Activated CD8-positive, alpha-beta memory T cell treated with anti-CD3 and anti-CD28 coated beads for 1 hour (primary cell): ENCODE results near the gene MRM3.
"Not testable (repeated sequence)": the region's sequence is repeated elsewhere in the genome, so short reads cannot be mapped to it uniquely, and the experiment has no call there.

Experiments
- DNase-seq, 2 donors: peaks; one replicate each; pipeline ENCODE4 v3.0.0-alpha.2; 2020; ENCODE audit warnings: low read depth in 1 of 2; ENCODE audit errors: extremely low read depth in 1 of 2

MRM3 gene

DNA sequence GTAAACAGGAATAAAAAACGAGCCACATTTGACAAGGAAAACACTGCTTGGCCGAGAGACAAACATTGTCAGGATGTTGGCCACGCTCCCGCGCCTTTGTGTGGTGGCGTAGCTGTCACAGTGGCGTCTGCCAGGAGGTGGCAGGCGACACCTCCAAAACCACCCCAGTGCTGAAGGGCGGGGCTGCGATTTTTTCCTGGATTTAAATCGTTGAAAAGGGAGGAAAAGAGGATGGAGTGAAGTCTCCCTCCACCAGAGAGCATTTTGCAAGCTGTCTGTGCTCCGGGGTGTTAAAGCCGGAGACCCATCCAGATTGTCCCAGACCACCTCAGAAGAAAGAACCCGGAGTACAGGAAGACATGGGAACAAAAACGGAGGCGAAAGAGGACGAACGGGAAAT is 12.7 kb downstream of the MRM3 start:
- no peak for DNase-seq

DNA sequence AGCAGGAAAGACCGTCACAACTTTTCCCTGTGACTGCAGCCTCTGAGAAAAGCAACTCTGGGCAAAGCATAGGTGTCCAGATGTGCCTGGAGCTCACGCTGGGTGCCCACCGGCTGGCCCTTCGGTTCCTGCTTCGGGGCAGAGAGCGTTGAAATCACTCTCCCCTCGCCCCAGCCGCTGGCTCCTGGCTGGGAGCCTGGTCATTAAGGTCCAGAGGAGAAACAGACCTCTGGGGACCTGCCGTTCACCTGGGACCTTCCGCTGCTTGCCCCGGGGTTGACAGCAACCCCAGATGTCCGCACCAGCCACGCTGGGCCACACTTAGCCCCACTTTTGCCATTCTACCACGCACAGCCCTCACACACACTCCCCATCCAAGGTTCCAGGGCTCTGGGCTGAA is 13.1 kb downstream of the MRM3 start:
- no peak for DNase-seq

DNA sequence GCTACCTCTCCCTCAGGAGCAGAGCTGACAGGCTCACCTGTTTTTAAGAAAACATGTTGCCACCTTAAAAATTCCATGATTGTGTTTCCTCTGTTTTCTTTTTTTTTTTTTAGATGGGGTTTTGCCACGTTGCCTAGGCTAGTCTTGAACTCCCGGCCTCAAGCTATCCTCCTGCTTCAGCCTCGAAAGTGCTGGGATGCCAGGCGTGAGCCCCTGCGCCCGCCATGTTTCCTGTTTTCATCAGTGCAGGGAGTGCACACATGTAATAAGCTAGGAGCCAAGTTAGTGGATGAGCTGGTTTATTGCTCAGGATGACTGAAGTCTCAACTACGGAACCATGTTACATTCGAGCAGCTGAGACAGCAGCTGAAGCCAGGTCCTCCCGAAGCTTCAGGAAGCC is 13.6 kb downstream of the MRM3 start:
- DNase-seq: no peak

DNA sequence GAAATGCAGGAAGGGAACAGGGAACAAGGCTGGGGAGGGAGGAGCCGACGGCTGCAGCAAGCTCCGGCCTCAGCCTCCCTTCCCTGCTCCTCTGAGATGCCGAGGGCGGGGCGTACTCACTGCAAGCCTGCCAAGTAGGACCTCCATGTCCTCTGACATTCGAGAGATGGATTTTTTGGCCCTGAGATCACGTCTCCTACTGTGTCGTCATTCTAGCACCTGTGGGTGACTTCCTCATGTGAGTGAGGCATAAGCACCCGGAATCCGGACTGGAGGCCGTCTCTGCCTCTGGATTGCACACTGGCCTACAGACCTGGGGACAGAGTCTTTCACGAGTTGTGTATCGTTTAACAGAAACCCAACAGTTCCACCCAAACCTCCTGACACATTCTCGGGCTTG is 14.5 kb downstream of the MRM3 start:
- DNase-seq: no peak

DNA sequence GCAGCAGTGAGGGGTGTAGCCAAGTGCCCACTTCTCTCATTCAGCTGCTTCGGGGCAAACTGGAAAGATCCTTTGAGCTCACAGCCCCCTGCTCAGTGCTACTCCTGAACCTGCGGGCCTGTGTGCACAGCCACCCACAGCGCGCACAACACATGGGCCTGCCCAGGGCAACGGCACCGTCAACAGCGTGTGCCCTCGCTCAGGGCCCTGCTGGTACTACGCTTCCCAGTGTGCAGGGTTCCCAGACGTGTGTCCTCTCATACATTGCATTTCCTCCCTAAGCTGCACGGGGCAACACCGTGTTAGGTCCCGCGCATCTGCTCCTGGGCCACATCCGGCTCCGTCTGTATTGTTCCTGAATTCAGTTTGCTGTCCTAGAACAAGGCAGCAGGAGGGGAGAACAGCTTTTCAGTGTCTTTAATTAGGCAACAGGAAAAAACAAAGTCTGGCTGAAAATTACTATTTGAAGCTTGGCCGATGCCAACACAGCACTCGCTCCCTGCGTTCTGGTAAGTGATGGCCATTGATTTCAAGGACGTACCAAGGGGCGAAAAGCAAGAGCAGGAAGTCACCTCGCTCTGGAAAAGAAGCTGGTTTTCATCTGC is 15.2 kb downstream of the MRM3 start:
- DNase-seq: no peak

DNA sequence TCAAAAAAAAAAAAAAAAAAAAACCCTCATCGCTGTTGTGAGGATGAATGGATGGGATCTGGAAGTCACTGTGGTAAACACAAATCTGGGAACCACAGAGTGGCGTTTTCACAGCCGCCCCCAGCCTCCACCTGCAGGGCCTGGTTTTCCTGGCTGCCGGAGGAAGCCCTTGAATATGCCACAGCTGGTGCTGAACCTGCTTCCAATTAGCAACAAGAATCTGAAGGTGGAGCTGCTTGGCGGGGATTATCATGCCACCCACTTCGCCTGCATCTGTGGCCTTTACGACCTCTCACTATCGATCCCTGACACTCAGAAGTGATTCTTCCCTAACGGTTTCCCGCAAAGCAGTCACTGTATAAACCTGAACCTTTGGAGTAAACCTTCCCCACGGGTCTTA is 16.1 kb downstream of the MRM3 start:
- DNase-seq: no peak

DNA sequence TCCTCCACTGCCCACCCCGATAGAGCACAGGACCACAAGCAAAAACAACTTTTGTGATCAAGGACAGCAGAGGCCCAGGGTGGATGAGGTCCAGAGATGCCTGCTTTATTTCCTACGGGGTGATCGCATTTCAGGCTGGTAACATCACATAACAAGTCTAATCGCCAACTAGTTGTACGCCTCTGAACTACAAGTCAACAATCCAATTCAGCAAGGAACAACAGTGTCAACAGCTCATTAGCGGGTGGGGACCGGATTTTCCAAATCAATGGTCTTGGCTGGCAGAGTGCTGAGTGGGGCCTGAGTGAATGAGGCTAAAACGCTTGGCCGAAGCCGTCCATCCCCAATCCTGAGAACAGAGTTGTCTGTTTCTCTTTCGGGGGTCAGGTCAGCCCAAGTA is 17.1 kb downstream of the MRM3 start:
- DNase-seq: no peak

DNA sequence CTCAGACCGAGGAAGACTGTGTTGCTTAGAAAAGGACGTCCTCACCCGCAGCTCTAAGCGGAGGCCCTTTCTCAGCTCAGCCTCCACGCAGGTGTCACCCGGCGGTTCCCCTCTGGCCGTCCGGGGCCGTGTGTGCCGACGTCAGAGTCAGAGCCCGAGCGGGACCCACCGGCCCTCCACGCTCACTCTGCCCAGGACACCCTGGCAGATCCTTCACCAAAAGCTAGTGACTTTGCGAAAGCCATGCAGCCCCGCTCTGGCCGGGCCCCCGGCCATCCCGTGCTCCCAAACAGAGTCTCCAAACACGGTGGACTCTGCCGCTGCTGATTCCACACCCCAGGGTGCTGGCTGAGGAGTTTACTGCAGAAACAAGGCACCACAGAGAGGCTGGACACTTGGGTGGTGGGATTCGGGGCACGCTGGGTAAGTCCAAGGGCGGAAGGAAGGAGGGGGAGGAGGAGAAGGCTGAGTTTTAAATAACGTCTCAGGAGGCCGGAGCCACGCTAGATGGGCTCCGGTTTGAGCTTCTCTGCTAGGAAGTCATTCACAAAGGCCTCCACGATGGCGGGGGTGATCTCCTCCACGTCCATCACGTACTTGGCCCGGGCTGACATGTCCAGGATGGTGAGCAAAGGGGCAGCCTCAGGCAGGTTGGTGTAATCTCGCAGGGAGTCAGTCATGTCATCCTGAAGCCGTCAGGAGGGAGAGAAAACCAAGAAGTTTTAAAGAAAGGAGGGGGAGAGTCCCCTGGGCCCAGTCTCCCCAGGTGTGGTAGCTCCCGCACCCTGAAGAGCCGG is 18.5 kb downstream of the MRM3 start:
- DNase-seq: no peak

DNA sequence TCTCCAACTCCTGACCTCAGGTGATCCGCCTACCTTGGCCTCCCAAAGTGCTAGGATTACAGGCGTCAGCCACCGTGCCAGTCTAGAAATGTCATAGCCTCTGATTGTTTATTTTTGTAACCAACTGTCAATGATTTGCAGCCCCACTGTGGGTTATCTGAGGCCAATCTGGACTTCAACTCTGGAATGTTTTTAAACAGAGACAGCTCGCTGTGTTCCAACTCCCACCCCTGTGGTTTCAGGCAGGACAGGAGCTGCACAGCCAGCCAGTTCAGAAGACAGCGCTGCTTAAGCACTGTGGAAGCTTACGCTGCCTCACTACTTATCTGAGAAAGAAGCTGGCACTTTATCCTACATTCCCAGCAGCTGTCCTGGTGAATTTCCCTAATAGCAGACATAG is 19.5 kb downstream of the MRM3 start:
- no peak for DNase-seq

DNA sequence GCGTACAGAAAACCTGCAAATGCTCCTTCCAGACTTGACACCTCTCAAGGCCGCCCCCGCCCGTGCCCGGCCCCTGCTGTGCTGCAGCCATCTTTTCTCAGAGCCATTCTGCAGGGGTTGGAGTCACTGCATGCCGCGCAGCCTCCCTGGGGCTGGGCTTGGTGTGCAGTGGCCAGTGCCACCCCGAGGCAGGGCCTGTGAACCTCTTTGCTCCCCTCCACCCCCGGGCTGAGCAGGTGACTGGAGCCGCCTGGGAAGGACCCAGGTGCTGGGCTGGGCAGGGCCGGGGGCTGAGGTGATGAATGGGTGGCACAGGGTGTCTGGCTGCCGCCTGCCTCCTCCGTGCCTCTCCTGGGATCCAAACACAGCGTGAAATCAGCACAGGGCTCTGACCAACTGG is 20.3 kb downstream of the MRM3 start:
- no peak for DNase-seq

DNA sequence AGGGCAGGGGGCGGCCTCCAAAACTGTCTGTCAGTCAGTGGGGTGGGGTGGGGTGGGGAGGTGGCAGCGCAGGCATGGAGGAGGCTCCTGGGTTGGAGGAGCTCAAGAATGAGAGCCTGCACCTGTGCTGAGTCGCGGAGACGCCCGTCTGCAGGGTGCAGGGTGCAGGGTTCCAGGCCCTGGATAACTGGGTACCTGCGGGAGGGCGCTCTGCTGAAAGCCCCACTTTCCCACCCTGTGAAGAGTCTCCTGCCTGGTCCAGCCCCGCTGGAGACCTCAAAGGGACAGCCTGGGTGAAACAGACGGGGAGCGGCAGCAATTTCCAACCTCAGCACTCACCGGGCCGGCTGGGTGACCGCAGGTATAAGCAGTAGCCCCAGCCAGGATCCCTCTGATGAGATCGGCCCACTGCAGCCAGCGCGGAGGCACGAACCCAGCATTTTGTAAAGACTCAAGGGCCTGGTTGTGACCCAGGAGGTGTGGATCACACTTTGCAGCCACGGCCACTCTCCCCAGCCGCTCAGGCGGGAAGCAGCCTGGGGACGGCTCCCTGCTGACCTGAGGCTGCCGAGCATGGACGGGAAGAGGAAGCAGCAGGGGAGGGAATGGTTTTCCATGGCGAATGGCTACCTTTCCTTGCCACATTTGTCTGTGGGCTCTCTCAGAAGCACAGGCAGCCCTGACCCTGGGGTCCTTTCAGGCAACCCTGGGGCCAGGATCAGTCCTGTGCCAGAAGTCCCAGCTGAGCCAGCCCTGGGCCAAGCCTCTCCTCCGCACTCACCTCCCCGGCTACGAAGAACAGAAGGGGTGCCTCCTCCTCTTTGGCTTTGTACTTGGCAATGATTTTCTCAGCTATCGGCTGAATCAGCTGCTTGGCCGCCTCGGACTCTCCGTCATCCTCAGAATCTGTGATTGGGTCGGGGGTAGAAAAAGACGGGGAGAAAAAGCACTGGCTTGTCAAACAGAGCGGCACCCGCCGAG is 21.0 kb downstream of the MRM3 start:
- no peak for DNase-seq

DNA sequence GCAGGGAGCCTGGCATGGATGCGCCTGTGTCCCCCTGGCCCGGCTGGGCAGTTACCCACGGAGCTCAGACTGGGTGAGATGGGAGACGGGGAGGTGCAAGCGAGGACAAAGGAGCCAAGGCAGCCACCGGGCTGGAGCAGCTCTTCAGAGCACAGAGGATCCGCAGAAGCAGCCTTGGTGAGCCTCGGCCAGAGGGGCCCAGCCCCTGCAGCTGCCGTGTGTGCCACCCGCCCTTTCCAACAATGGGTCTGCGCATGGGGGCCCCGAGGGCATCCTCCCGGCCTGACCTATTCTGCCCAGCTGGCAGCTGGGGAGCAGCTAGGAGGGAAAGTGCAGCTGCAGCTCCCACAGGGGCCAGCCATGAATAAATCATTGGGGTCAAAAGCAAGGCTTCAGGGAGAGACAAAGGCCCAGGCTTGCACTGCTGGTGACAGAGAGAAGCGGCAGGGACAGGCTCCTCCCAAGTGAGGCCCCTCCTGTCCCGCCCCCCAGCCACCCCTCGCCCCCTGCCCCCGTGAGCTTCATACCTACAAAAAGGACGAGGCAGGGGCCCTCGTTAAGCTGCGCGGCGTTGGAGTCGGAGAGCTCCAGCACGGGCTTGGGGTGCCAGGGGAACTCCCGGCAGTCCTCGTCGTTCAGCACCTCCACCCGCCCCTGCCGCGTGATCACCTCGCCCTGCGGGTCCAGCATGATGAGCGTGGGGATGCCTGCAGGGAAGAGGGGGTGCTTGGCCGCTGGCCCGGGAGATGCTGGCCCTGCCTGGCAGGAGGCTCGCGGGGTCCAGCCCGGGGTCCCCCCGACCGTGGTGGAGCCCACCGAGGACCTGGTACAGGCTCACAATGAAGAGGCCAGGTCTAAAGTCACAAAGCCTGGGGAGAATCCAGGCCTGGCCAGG is 22.6 kb downstream of the MRM3 start:
- no peak for DNase-seq

DNA sequence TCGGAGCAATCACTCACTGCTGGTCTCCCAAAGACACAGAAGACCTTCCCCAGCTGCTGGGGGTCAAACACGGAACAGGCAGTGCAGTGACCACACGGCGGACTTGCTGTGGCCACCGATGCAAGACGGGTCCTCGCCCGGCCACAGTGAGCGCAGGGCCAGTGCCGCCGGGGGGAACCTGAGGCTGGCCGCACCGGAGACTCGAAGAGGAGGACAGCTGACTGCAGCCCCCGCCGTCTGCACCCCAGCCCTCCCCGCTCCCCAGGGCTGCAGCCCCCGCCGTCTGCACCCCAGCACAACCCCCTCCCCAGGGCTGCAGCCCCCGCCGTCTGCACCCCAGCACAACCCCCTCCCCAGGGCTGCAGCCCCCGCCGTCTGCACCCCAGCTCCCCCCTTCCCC is 23.7 kb downstream of the MRM3 start:
- not testable (repeated sequence) for DNase-seq

DNA sequence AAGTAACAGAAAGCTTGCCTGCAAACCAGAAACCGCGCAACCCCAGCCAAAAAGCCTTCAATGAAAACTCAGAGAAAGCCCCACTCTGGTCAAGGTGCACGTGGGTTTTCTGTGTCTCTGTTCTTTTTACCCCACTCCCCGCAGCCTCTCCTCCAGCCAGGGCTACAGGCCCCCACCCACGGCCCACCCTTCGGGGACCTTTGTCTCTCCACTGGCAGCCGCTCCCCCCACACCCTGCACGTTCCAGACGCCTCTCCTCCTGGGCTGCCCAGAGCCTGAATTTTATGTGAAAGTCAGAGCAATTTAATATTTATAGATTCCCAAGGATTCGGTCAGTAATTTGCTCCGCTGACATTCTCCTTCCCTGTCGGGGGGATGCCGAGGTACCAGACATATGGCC is 24.2 kb downstream of the MRM3 start:
- DNase-seq: no peak

DNA sequence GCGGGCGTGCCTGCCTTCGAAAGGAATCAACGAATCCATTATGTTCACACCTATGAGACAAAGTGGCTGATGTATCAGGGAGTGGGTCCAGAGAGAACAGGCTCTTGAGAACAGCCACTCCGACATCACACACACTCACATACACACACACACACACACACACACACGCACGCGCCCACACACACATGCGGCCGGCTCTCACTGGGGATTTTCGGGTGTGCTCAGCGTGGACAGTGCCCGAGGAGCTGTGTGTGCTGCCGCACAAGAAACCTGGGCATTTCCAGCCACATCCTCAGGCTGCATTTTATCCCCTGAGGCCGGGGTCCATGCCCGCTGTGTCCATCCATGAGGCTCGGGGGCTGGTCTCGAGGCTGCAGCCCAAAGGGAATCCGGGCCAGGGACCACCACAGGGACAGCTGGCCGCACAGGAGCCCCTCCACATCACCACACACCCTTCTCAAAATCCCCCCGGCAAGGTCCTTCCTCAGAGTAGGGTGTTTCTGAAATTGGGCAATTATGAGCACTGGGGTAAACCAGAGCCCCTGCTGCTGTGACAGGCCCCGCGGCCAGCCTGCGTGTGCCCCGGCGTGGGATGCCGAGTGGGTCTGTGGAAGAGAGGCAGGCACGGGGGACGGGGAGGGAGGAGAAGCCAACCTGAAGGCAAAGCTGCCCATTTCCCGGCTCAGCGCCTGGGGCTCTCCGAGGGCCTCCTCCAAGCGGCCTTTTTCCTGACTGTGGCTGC is 24.8 kb downstream of the MRM3 start:
- DNase-seq: no peak

DNA sequence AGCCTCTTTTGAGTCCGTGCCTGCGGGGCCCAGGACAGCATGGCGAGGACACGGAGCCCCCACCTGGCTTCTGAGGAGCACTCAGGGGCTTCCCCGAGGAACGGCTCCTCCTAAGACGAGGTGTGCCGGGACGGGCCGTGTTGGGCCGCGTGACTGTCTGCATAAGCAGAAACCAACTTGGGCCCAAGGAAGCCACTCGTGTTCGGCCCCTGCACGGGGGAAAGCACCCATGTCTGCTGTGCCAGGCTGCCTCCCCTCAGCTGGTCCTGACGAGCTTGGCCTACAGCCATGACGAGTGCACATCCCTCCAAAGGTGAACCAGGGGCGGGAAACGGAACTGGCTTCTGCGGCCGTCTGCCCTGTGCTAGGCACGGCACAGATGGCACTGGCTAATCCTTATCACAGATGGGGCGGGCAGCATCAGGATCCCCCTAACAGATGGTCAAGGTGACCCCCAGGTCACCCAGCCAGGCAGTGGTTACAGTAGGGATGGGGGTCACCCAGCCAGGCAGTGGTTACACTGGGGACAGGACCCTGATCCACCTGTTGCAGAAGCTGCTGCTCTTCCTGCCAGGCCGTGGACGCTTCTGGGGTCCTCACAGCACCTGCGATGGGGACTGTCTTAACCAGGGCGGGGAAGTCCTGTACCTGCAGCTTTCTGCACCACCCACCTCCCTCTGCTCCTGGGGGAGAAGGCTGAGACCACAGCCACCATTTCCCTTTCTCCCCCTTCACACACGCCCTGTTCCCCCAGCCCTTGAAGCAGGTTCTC is 25.6 kb downstream of the MRM3 start:
- no peak for DNase-seq

DNA sequence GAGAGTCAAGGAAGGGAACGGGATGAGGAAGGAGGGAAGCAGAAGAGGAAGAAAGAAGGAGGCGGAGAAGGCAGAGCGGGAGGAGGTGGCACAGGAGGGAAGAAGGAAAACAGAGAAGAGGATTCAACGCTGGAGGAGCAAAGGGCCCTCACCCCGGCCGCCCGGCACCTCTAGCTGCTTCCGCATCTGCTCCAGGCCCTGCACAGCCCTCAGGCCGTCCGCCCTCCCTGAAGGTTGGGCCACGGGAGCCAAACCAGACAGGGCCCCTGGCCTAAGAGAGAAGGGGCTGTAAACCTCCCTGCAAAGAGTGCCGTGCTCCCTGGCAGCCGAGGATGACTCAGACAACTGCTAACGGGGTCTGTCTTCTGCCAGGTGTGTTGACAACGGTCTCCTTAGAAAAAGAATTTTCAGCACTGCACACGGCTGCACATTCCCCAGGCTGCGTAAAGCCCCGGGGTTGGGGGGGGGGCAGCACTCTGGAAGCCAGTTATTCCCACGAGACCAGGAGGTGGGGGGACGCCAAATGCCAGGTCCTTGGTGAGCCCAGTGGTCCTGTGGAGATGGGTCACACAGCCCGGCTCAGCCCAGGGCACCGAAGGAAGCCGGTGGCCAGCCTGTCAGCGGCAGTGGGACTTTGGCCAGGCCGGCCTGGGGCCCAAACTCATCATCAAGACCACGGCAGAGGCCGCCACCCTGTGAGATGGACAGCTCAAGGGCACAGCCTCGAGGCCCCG is 29.1 kb downstream of the MRM3 start:
- no peak for DNase-seq

DNA sequence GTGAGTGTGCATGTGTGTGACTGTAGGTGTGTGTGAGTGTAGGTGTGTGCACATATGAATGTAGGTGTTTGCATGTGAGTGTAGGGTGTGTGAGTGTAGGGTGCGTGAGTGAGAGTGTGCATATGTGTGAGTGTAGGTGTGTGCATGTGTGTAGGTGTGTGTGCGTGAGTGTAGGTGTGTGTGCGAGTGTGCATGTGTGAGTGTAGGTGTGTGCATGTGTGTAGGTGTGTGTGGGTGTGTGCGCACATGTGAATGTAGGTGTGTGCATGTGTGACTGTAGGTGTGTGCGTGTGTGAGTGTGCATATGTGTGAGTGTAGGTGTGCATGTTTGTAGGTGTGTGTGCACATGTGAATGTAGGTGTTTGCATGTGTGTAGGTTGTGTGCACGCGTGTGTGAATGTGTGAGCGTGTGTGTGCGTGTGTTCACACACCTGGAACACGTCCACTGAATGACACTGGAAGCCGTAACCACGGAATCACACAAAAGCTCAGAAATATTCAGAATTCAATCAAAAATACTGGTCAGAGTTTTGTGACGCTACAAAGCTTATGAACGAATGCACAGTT is 30.6 kb downstream of the MRM3 start:
- DNase-seq: no peak
